Naive thymus-derived CD8-positive, alpha-beta T cell (primary cell): ENCODE measurements around the gene OR7D2. TPM values are rescaled to one million over a fixed set of nuclear protein-coding genes. Genes with fewer than 3 reads are reported as not detected.
"Not testable (repeated sequence)": the region's sequence is repeated elsewhere in the genome, so short reads cannot be mapped to it uniquely, and the experiment has no call there.

ENCODE experiments used
- ATAC-seq, 2 donors: fragments of 150-1000 bp; cut with Tn5 transposase in 1 of 2; sonication (Bioruptor Pico), chemical (Tn5 transposase) in 1 of 2; 1 replicate in 1 of 2; 2 replicates in 1 of 2; pipeline ENCODE4 v1.10.0; 2021; ENCODE audit warnings: mild to moderate bottlenecking in 2 of 2, moderate library complexity in 2 of 2
- POLR2A ChIA-PET: fragments of 350-600 bp; sonication (Branson Sonifier 250); formaldehyde crosslinking; loops from one replicate; lab custom pipeline; 2021; ENCODE audit warnings: antibody characterized with exemption; lab: Charles Lee
- DNase-seq, 10 donors: peaks; one replicate each; pipeline versions ENCODE4 v3.0.0 to v3.0.0-alpha.2; 2020 to 2022
- H3K27ac Mint-ChIP-seq, 10 donors: one replicate each; pipeline ENCODE4 v1.8.0; 2020 to 2022; ENCODE audit warnings: mild to moderate bottlenecking in 10 of 10, mixed read lengths in 10 of 10, moderate library complexity in 4 of 10, inconsistent platforms in 1 of 10
- H3K27me3 Mint-ChIP-seq, 5 donors: one replicate each; pipeline ENCODE4 v1.8.0; 2021 to 2022; ENCODE audit warnings: mixed read lengths in 5 of 5
- H3K36me3 Mint-ChIP-seq, 3 donors: one replicate each; pipeline ENCODE4 v1.8.0; 2020 to 2022; ENCODE audit warnings: mixed read lengths in 3 of 3, mild to moderate bottlenecking in 2 of 3, inconsistent platforms in 1 of 3
- H3K4me1 Mint-ChIP-seq, 4 donors: one replicate each; pipeline ENCODE4 v1.8.0; 2021 to 2022; ENCODE audit warnings: mixed read lengths in 4 of 4
- H3K4me3 Mint-ChIP-seq, 10 donors: one replicate each; pipeline ENCODE4 v1.8.0; 2020 to 2022; ENCODE audit warnings: mild to moderate bottlenecking in 10 of 10, mixed read lengths in 10 of 10, moderate library complexity in 6 of 10, inconsistent platforms in 1 of 10
- H3K9me3 Mint-ChIP-seq, 9 donors: one replicate each; pipeline ENCODE4 v1.8.0; 2020 to 2022; ENCODE audit warnings: mixed read lengths in 9 of 9, mild to moderate bottlenecking in 3 of 9, inconsistent platforms in 1 of 9, moderate library complexity in 1 of 9
- polyA plus RNA-seq, 3 donors: library from polyadenylated mRNA; unstranded; fragments of 300-500 nt; fragmentation: Illumina TruSeq; gene quantifications; one replicate each; pipeline ENCODE4 v1.2.3, GENCODE V29; 2021
- total RNA-seq, 8 experiments: library from RNA in 2 of 8; stranded (reverse) in 2 of 8; gene quantifications; one replicate each; pipeline ENCODE4 v1.2.3 and lab custom pipeline; 2021 to 2026

OR7D2 gene
- total and polyA plus RNA-seq, 5 experiments from 2014 or later = 0.11 TPM; not detected in 4

GRCh38 chr19:9156304-9156703 lies 22.5 kb upstream of the OR7D2 start:
- Mint-ChIP-seq H3K9me3 (peaks cover 0 to 81% (median 19%) of the 10 kb centered on the region in 9 donors), H3K4me3 (no peak overlapping the region), H3K27me3 (no peaks in the 10 kb centered on the region), H3K4me1 (peaks cover 20 to 48% (median 37%) of the 10 kb centered on the region in 4 donors), H3K36me3 (peaks cover 64 to 96% (median 94%) of the 10 kb centered on the region in 3 donors), H3K27ac (peak overlapping the region in 2 of 10 donors; percentile 41 to 52)
- POLR2A ChIA-PET = no interaction called here
- DNase-seq = no peak
- ATAC-seq = no peak

- Mint-ChIP-seq H3K4me3 (no peak overlapping the region), H3K4me1 (peaks cover 6 to 20% (median 14%) of the 10 kb centered on the region in 4 donors), H3K27me3 (no peaks in the 10 kb centered on the region), H3K9me3 (peaks cover 0 to 75% (median 20%) of the 10 kb centered on the region in 9 donors), H3K36me3 (peaks cover 74 to 98% (median 93%) of the 10 kb centered on the region in 3 donors), H3K27ac (peak overlapping the region in 1 of 10 donors; percentile 41)
- no peak for DNase-seq
- POLR2A ChIA-PET = no interaction called here
- ATAC-seq = no peak
Measured at GRCh38 chr19:9159891-9160290, 18.9 kb upstream of the OR7D2 start.

GRCh38 chr19:9161427-9161826 lies 17.4 kb upstream of the OR7D2 start:
- Mint-ChIP-seq H3K27ac (no peak overlapping the region), H3K4me1 (peaks cover 0 to 5% (median under 1%) of the 10 kb centered on the region in 4 donors), H3K9me3 (peaks cover 0 to 65% (median 17%) of the 10 kb centered on the region in 9 donors), H3K36me3 (peaks cover 70 to 97% (median 88%) of the 10 kb centered on the region in 3 donors), H3K27me3 (no peaks in the 10 kb centered on the region), H3K4me3 (no peak overlapping the region)
- ATAC-seq (no peak), DNase-seq (no peak)
- POLR2A ChIA-PET = no interaction called here

GRCh38 chr19:9165261-9165660 lies 13.5 kb upstream of the OR7D2 start:
- Mint-ChIP-seq H3K9me3 (peaks cover 0 to 66% (median 10%) of the 10 kb centered on the region in 9 donors), H3K27me3 (no peaks in the 10 kb centered on the region), H3K4me1 (no peaks in the 10 kb centered on the region), H3K36me3 (peaks cover 55 to 70% (median 56%) of the 10 kb centered on the region in 3 donors), H3K27ac (no peak overlapping the region), H3K4me3 (no peak overlapping the region)
- DNase-seq = no peak
- ATAC-seq = no peak
- POLR2A ChIA-PET = no interaction called here

GRCh38 chr19:9166846-9167245 lies 11.9 kb upstream of the OR7D2 start:
- H3K9me3 Mint-ChIP-seq = peaks cover 0 to 51% (median 4%) of the 10 kb centered on the region in 9 donors
- peak overlapping the region in 1 of 10 donors; percentile 17 for H3K27ac Mint-ChIP-seq
- POLR2A ChIA-PET = no interaction called here

GRCh38 chr19:9171393-9171991 lies 7.3 kb upstream of the OR7D2 start:
- peaks cover 8 to 18% (median 11%) of the 10 kb centered on the region in 3 donors for H3K36me3 Mint-ChIP-seq
- no peak for ATAC-seq
- no peaks in the 10 kb centered on the region for H3K4me1 Mint-ChIP-seq
- DNase-seq = no peak
- H3K27ac Mint-ChIP-seq = no peak overlapping the region
- H3K27me3 Mint-ChIP-seq = no peaks in the 10 kb centered on the region
- no peak overlapping the region for H3K4me3 Mint-ChIP-seq
- POLR2A ChIA-PET = no interaction called here
- peaks cover 0 to 21% (median 8%) of the 10 kb centered on the region in 9 donors for H3K9me3 Mint-ChIP-seq

More at GRCh38 chr19:9166846-9167245, 11.9 kb upstream of the OR7D2 start:
- Mint-ChIP-seq H3K4me1 (no peaks in the 10 kb centered on the region), H3K4me3 (no peak overlapping the region), H3K36me3 (peaks cover 39 to 54% (median 40%) of the 10 kb centered on the region in 3 donors), H3K27me3 (no peaks in the 10 kb centered on the region)
- DNase-seq = no peak
- no peak for ATAC-seq

GRCh38 chr19:9175326-9175725 lies 3.5 kb upstream of the OR7D2 start:
- peaks cover 0 to 9% (median 5%) of the 10 kb centered on the region in 9 donors for H3K9me3 Mint-ChIP-seq
- H3K4me3 Mint-ChIP-seq = no peak overlapping the region
- peaks cover 0 to 25% (median 0%) of the 10 kb centered on the region in 3 donors for H3K36me3 Mint-ChIP-seq
- H3K27ac Mint-ChIP-seq = no peak overlapping the region
- H3K4me1 Mint-ChIP-seq = no peaks in the 10 kb centered on the region
- POLR2A ChIA-PET = no interaction called here
- ATAC-seq (no peak), DNase-seq (no peak)
- H3K27me3 Mint-ChIP-seq = peaks cover 0 to 5% (median 0%) of the 10 kb centered on the region in 5 donors

- H3K36me3 Mint-ChIP-seq = peaks cover 0 to 23% (median 0%) of the 10 kb centered on the region in 3 donors
- no peak overlapping the region for H3K27ac Mint-ChIP-seq
- peaks cover 0 to 10% (median 5%) of the 10 kb centered on the region in 5 donors for H3K27me3 Mint-ChIP-seq
- peaks cover 0 to 13% (median 7%) of the 10 kb centered on the region in 9 donors for H3K9me3 Mint-ChIP-seq
- H3K4me1 Mint-ChIP-seq = no peaks in the 10 kb centered on the region
- H3K4me3 Mint-ChIP-seq = no peak overlapping the region
- no peak for DNase-seq
- POLR2A ChIA-PET = no interaction called here
- no peak for ATAC-seq
Measured at GRCh38 chr19:9183000-9183399, 4.2 kb downstream of the OR7D2 start.

GRCh38 chr19:9187191-9187590 lies 8.4 kb downstream of the OR7D2 start:
- H3K27ac Mint-ChIP-seq = no peak overlapping the region
- POLR2A ChIA-PET = no interaction called here

GRCh38 chr19:9189535-9189934 lies 10.8 kb downstream of the OR7D2 start:
- Mint-ChIP-seq H3K36me3 (peaks cover 2 to 27% (median 19%) of the 10 kb centered on the region in 3 donors), H3K9me3 (peaks cover 0 to 34% (median 13%) of the 10 kb centered on the region in 9 donors), H3K4me3 (no peak overlapping the region), H3K27ac (no peak overlapping the region), H3K27me3 (peaks cover 0 to 59% (median 31%) of the 10 kb centered on the region in 5 donors), H3K4me1 (no peaks in the 10 kb centered on the region)
- DNase-seq = no peak
- no peak for ATAC-seq
- POLR2A ChIA-PET = no interaction called here

More at GRCh38 chr19:9187191-9187590, 8.4 kb downstream of the OR7D2 start:
- H3K4me3 Mint-ChIP-seq = no peak overlapping the region
- peaks cover 2 to 30% (median 15%) of the 10 kb centered on the region in 3 donors for H3K36me3 Mint-ChIP-seq
- no peak for ATAC-seq
- H3K9me3 Mint-ChIP-seq = peaks cover 0 to 34% (median 13%) of the 10 kb centered on the region in 9 donors
- no peak for DNase-seq
- no peaks in the 10 kb centered on the region for H3K4me1 Mint-ChIP-seq
- H3K27me3 Mint-ChIP-seq = peaks cover 0 to 38% (median 17%) of the 10 kb centered on the region in 5 donors

GRCh38 chr19:9198044-9198443 lies 19.3 kb downstream of the OR7D2 start:
- POLR2A ChIA-PET, H3K27ac Mint-ChIP-seq, ATAC-seq, H3K4me3 Mint-ChIP-seq, H3K9me3 Mint-ChIP-seq, H3K4me1 Mint-ChIP-seq, DNase-seq, H3K36me3 Mint-ChIP-seq: not testable (repeated sequence)
- peaks cover 12 to 30% (median 23%) of the 10 kb centered on the region in 5 donors for H3K27me3 Mint-ChIP-seq

- no peaks in the 10 kb centered on the region for H3K36me3 Mint-ChIP-seq
- ATAC-seq (peak; percentile 53 to 79), DNase-seq (peak; percentile 39 to 80 (median 60))
- H3K4me3 Mint-ChIP-seq = peak overlapping the region; percentile 52 to 87 (median 70)
- peaks cover 7 to 19% (median 10%) of the 10 kb centered on the region in 5 donors for H3K27me3 Mint-ChIP-seq
- H3K9me3 Mint-ChIP-seq = no peaks in the 10 kb centered on the region
- H3K27ac Mint-ChIP-seq = peak overlapping the region in 2 of 10 donors; percentile 22 to 25
- POLR2A ChIA-PET = no interaction called here
- H3K4me1 Mint-ChIP-seq = peaks cover 1 to 7% (median 6%) of the 10 kb centered on the region in 4 donors
Measured at GRCh38 chr19:9205501-9206113, 26.8 kb downstream of the OR7D2 start.

GRCh38 chr19:9219489-9219888 lies 40.7 kb downstream of the OR7D2 start, which contains the start of gene OR7D4:
TSS of gene OR7D4 (minus strand) at chr19:9219589. CDS start at chr19:9214837, 4,752 bp downstream.
- DNase-seq = no peak
- ATAC-seq = no peak
- POLR2A ChIA-PET = no interaction called here
- Mint-ChIP-seq H3K9me3 (peaks cover 0 to 29% (median 10%) of the 10 kb centered on the region in 9 donors), H3K36me3 (peaks cover 0 to 25% (median 5%) of the 10 kb centered on the region in 3 donors), H3K4me3 (no peak within 1 kb of the TSS), H3K4me1 (no peaks in the 10 kb centered on the region), H3K27me3 (peaks cover 10 to 15% (median 14%) of the 10 kb centered on the region in 5 donors), H3K27ac (no peak within 1 kb of the TSS)
